ENCODE data around the gene VWF. TPM values are rescaled to one million over a fixed set of nuclear protein-coding genes. Genes with fewer than 3 reads are reported as not detected.

The VWF gene
- total and polyA plus RNA-seq, 10 of the 15 experiments (the other 5 are each of a cell fraction or from before 2014, with no cell fraction given) = 0.08 to 0.23 TPM; not detected in 8

DNA sequence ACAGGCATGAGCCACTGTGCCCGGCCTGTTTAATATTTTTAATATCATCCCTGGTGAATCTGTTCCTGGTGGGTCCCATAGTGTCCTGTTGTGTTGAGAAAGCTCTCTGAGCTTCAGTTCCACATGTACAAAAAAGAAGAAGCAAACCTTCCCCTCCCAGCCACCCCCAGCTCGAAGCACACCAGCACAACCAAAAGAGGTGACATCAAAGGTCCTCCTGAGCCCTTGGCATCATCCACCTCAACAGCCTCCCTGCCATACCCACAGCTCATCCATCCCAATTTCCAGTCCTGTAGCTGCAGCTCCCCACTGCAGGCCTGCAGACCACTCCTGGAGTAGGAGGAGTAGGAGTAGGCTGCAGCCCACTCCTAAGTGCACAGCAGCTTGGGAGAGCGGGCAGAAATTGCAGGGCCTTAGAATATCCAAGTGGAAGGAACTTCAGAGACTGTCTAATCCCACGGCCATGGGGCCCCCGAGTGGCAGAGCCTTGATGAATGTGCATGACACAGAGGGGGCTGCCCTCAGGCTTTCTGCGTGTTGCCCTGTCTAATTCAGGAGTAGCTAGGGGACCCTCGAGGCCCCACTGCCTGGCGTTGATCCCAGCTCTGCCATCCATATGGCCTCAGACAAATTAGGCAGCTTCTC is 39.1 kb upstream of the VWF start (continued):
- no peak for TF ChIP-seq ZBTB40 (IDR thresholded peaks at IDR 0.05; ENCODE audit: borderline replicate concordance)
- TF ChIP-seq HDAC2 (IDR thresholded peaks at IDR 0.05) = no peak
- TF ChIP-seq BMI1 (IDR thresholded peaks at IDR 0.05; ENCODE audit: borderline replicate concordance) = no peak
- no peak for TF ChIP-seq NBN (IDR thresholded peaks at IDR 0.05)
- TF ChIP-seq POU2F2 (IDR thresholded peaks at IDR 0.05; ENCODE audit: borderline replicate concordance, low read depth, low read length) = no peak
- TF ChIP-seq MAX (IDR thresholded peaks at IDR 0.05; ENCODE audit: low read depth, low read length) = no peak

- Histone ChIP-seq H4K20me1 (ENCODE audit: control insufficient read depth, insufficient read depth) (no peaks in the 10 kb centered on the region), H3K36me3 (ENCODE audit: control insufficient read depth in 2 of 2, insufficient read depth in 2 of 2, low read length in 1 of 2) (no peaks in the 10 kb centered on the region), H3K27ac (ENCODE audit: control insufficient read depth, insufficient read depth) (no peak overlapping the region), H2AFZ (ENCODE audit: control insufficient read depth, low read depth, low read length) (no peak overlapping the region), H3K4me3 (no peak overlapping the region), H3K9ac (ENCODE audit: control insufficient read depth, insufficient read depth, low read length) (no peak overlapping the region), H3K4me1 (ENCODE audit: control insufficient read depth, insufficient read depth, low read length) (no peaks in the 10 kb centered on the region), H3K27me3 (replicated peaks in 1 of 2; ENCODE audit: control insufficient read depth in 2 of 2, insufficient read depth in 2 of 2, low read length in 1 of 2) (no peaks in the 10 kb centered on the region), H3K9me3 (replicated peaks; ENCODE audit: control insufficient read depth, insufficient read depth, low read length) (no peaks in the 10 kb centered on the region), H3K4me2 (ENCODE audit: control insufficient read depth, insufficient read depth) (no peak overlapping the region), H3K79me2 (ENCODE audit: control insufficient read depth, insufficient read depth, low read length) (no peaks in the 10 kb centered on the region)
- TF ChIP-seq, protein P1, sequence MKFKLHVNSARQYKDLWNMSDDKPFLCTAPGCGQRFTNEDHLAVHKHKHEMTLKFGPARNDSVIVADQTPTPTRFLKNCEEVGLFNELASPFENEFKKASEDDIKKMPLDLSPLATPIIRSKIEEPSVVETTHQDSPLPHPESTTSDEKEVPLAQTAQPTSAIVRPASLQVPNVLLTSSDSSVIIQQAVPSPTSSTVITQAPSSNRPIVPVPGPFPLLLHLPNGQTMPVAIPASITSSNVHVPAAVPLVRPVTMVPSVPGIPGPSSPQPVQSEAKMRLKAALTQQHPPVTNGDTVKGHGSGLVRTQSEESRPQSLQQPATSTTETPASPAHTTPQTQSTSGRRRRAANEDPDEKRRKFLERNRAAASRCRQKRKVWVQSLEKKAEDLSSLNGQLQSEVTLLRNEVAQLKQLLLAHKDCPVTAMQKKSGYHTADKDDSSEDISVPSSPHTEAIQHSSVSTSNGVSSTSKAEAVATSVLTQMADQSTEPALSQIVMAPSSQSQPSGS (IDR thresholded peaks at IDR 0.05; ENCODE audit: low read length) = no peak
- TF ChIP-seq IRF4 (IDR thresholded peaks at IDR 0.05; ENCODE audit: low read depth, low read length) = no peak
- no peak for TF ChIP-seq SUPT20H (IDR thresholded peaks at IDR 0.05; ENCODE audit: borderline replicate concordance, control insufficient read depth, low read depth, low read length)
- TF ChIP-seq HCFC1 (IDR thresholded peaks at IDR 0.05; ENCODE audit: low read length) = no peak
- TF ChIP-seq, protein P2, sequence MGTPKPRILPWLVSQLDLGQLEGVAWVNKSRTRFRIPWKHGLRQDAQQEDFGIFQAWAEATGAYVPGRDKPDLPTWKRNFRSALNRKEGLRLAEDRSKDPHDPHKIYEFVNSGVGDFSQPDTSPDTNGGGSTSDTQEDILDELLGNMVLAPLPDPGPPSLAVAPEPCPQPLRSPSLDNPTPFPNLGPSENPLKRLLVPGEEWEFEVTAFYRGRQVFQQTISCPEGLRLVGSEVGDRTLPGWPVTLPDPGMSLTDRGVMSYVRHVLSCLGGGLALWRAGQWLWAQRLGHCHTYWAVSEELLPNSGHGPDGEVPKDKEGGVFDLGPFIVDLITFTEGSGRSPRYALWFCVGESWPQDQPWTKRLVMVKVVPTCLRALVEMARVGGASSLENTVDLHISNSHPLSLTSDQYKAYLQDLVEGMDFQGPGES (IDR thresholded peaks at IDR 0.05) = no peak
- no peak for TF ChIP-seq SMAD5 (IDR thresholded peaks at IDR 0.05; ENCODE audit: low read depth)
- no TSS peak for BruUV-seq (replicated peaks)
- no peak for FAIRE-seq
- ATAC-seq = no peak; the same call in 2 of the 3 replicates
- in situ Hi-C loops (cut with MboI) (no loop called here), intact Hi-C loops (cut with micrococcal nuclease; ENCODE audit: unreplicated experiment) (no loop called here)
- ChIA-PET SMC1A (ENCODE audit: uncharacterized antibody, unreplicated experiment) (no interaction called here), CTCF (no interaction called here), RAD21 (ENCODE audit: unreplicated experiment) (no interaction called here), POLR2A (no interaction called here)
- no peak for DNase-seq (ENCODE audit: low read depth, low spot score)
- WGBS (ENCODE audit: insufficient coverage, insufficient replicate concordance, low lambda C conversion rate, missing lambda C conversion rate) = 27% methylated on average over 14 of the region's 16 CpGs
These were observed 36.8 kb upstream of the VWF start for GRCh38 chr12:6161124-6161882.
